ENCODE data around the gene MTMR3. TPM values are rescaled to one million over a fixed set of nuclear protein-coding genes. Genes with fewer than 3 reads are reported as not detected.

MTMR3 gene
- total RNA-seq, 1 donor from 2014 or later: 36.9 TPM

DNA sequence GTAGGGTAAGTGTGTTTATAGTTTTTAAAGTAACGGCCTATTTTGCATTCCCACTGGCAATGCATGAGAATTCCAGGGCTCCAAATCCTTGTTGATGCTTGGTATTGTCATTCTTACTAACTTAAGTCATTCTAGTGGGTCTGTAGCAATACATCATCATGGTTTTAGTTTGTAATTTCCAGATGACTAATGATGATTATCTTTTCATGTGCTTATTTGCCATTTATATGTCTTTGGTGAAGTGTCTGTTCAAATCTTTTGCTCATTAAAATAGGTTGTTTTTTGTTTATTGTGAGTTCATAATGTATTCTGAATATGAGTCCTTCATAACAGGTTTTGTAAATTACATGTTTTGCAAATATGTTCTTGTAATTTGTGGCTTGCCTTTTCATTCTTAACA is 31.2 kb downstream of the MTMR3 start:
- DNase-seq (ENCODE audit: low spot score): no peak
- H3K4me3 Mint-ChIP-seq (ENCODE audit: unreplicated experiment): no peak overlapping the region
- no peak for TF ChIP-seq CTCF (IDR thresholded peaks at IDR 0.05)
- H3K9me3 Mint-ChIP-seq (ENCODE audit: low read depth): no peaks in the 10 kb centered on the region
- H3K27ac Mint-ChIP-seq (ENCODE audit: unreplicated experiment): peak overlapping the region; percentile 76
- H3K27me3 Mint-ChIP-seq (ENCODE audit: low read depth): no peaks in the 10 kb centered on the region
- H3K36me3 Mint-ChIP-seq (ENCODE audit: low read depth): no peaks in the 10 kb centered on the region
- peaks cover 78% of the 10 kb centered on the region for H3K4me1 Mint-ChIP-seq (ENCODE audit: low read depth)

DNA sequence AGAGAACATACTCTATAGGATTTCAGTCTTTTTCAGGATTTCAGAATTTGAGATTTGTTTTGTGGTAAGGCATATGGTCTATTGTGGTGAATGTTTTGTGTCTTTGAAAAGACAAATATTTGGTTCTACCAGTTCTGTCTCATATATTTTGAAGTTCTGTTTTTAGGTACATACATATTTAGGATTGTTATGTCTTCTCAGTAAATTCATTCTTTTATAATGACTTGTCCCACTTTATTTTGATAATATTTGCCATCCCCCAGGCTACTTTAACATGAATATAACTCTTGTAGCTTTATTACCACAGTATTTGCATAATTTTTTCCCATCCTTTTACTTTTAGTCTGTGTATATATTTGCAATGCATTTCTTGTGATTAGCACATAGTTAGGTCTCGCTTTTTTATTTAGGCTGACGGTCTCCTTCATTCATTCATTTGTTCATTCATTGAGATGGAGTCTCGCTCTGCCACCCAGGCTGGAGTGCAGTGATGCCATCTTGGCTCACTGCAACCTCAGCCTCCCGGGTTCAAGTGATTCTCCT is 32.1 kb downstream of the MTMR3 start:
- H3K9me3 Mint-ChIP-seq (ENCODE audit: low read depth): no peaks in the 10 kb centered on the region
- TF ChIP-seq CTCF (IDR thresholded peaks at IDR 0.05): no peak
- peak overlapping the region; percentile 71 for H3K27ac Mint-ChIP-seq (ENCODE audit: unreplicated experiment)
- H3K36me3 Mint-ChIP-seq (ENCODE audit: low read depth): no peaks in the 10 kb centered on the region
- no peaks in the 10 kb centered on the region for H3K27me3 Mint-ChIP-seq (ENCODE audit: low read depth)
- peaks cover 81% of the 10 kb centered on the region for H3K4me1 Mint-ChIP-seq (ENCODE audit: low read depth)
- H3K4me3 Mint-ChIP-seq (ENCODE audit: unreplicated experiment): no peak overlapping the region
- DNase-seq (ENCODE audit: low spot score): no peak

DNA sequence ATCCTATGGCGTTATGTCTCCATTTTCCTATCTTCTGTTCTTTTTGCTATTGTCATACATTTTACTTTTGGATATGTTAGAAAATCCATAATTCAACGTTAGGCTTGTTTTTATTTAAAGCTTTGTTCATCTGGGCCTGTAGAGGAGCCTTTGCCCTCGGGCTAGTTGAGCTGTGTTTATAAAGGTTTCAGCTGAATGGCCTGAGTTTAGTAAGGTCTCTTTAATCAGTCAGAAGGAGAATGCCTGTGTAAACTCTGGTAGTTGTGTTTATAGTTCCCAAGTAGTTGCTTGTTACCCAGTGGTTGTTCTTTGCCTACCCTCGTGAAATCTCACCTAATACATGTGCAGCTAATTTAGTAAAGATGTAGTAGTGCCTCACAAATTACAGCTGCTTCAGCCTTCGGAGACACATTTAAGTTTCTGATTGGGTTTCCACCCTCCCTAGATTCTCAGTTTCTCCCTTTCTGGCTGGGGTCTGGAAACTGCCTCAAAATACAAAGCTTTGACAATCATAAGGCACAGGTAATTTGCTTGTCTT is 33.1 kb downstream of the MTMR3 start:
- no peaks in the 10 kb centered on the region for H3K27me3 Mint-ChIP-seq (ENCODE audit: low read depth)
- peaks cover 85% of the 10 kb centered on the region for H3K4me1 Mint-ChIP-seq (ENCODE audit: low read depth)
- DNase-seq (ENCODE audit: low spot score): no peak
- no peak for TF ChIP-seq CTCF (IDR thresholded peaks at IDR 0.05)
- no peak overlapping the region for H3K27ac Mint-ChIP-seq (ENCODE audit: unreplicated experiment)
- H3K4me3 Mint-ChIP-seq (ENCODE audit: unreplicated experiment): no peak overlapping the region
- H3K9me3 Mint-ChIP-seq (ENCODE audit: low read depth): peaks cover 2% of the 10 kb centered on the region
- H3K36me3 Mint-ChIP-seq (ENCODE audit: low read depth): no peaks in the 10 kb centered on the region

GRCh38 chr22:29917052-29917902 is 34.3 kb downstream of the MTMR3 start:
- Mint-ChIP-seq H3K9me3 (ENCODE audit: low read depth) (peaks cover 2% of the 10 kb centered on the region), H3K27me3 (ENCODE audit: low read depth) (no peaks in the 10 kb centered on the region), H3K4me3 (ENCODE audit: unreplicated experiment) (no peak overlapping the region), H3K36me3 (ENCODE audit: low read depth) (no peaks in the 10 kb centered on the region), H3K27ac (ENCODE audit: unreplicated experiment) (no peak overlapping the region), H3K4me1 (ENCODE audit: low read depth) (peaks cover 86% of the 10 kb centered on the region)
- no peak for TF ChIP-seq CTCF (IDR thresholded peaks at IDR 0.05)
- no peak for DNase-seq (ENCODE audit: low spot score)

- no peak for DNase-seq (ENCODE audit: low spot score)
- no peaks in the 10 kb centered on the region for H3K36me3 Mint-ChIP-seq (ENCODE audit: low read depth)
- TF ChIP-seq CTCF (IDR thresholded peaks at IDR 0.05): no peak
- no peak overlapping the region for H3K27ac Mint-ChIP-seq (ENCODE audit: unreplicated experiment)
- no peaks in the 10 kb centered on the region for H3K27me3 Mint-ChIP-seq (ENCODE audit: low read depth)
- H3K9me3 Mint-ChIP-seq (ENCODE audit: low read depth): peaks cover 9% of the 10 kb centered on the region
- H3K4me1 Mint-ChIP-seq (ENCODE audit: low read depth): peaks cover 27% of the 10 kb centered on the region
- H3K4me3 Mint-ChIP-seq (ENCODE audit: unreplicated experiment): no peak overlapping the region
Observed at GRCh38 chr22:29925402-29925801, 42.4 kb downstream of the MTMR3 start.
